Myocyte (in vitro differentiated cells): ENCODE results near the gene SHROOM3. TPM values are rescaled to one million over a fixed set of nuclear protein-coding genes. Genes with fewer than 3 reads are reported as not detected.
A peak's percentile ranks its signal among the peaks of the same experiment; 100 is the strongest.
"Not testable (repeated sequence)": the region's sequence is repeated elsewhere in the genome, so short reads cannot be mapped to it uniquely, and the experiment has no call there.

Experiments
- DNase-seq: peaks from one replicate; pipeline ENCODE4 v3.0.0-alpha.2; 2012; ENCODE audit warnings: low read depth
- total RNA-seq: library from RNA; depleted of rRNA; stranded (reverse); fragments of >200 nt; gene quantifications from 2 replicates; pipeline ENCODE4 v1.2.3, GENCODE V29; 2014

The SHROOM3 gene
- total RNA-seq, 1 donor from 2014 or later, result 3.5 TPM

- no peak for DNase-seq
Observed at GRCh38 chr4:76716658-76717057, 281.6 kb downstream of the SHROOM3 start.

GRCh38 chr4:76717431-76717830 is 282.4 kb downstream of the SHROOM3 start:
- no peak for DNase-seq

- no peak for DNase-seq
Observed at GRCh38 chr4:76718021-76718420, 283.0 kb downstream of the SHROOM3 start.

GRCh38 chr4:76718831-76719230 is 283.8 kb downstream of the SHROOM3 start:
- no peak for DNase-seq

- DNase-seq, result no peak
Observed at GRCh38 chr4:76720121-76720520, 285.1 kb downstream of the SHROOM3 start.

GRCh38 chr4:76722146-76722545 is 287.1 kb downstream of the SHROOM3 start:
- DNase-seq, result not testable (repeated sequence)

- no peak for DNase-seq
Observed at GRCh38 chr4:76722838-76723237, 287.8 kb downstream of the SHROOM3 start.

GRCh38 chr4:76723373-76723772 is 288.3 kb downstream of the SHROOM3 start:
- DNase-seq, result peak; percentile 38

- peak; percentile 71 for DNase-seq
Observed at GRCh38 chr4:76723924-76724323, 288.9 kb downstream of the SHROOM3 start.

- DNase-seq, result no peak
Observed at GRCh38 chr4:76725039-76725438, 290.0 kb downstream of the SHROOM3 start.

GRCh38 chr4:76726176-76726575 is 291.1 kb downstream of the SHROOM3 start:
- no peak for DNase-seq

- no peak for DNase-seq
Observed at GRCh38 chr4:76726631-76727030, 291.6 kb downstream of the SHROOM3 start.

GRCh38 chr4:76727934-76728333 is 292.9 kb downstream of the SHROOM3 start:
- DNase-seq, result not testable (repeated sequence)

- DNase-seq, result no peak
Observed at GRCh38 chr4:76729460-76729859, 294.4 kb downstream of the SHROOM3 start.

- no peak for DNase-seq
Observed at GRCh38 chr4:76729980-76730379, 295.0 kb downstream of the SHROOM3 start.

GRCh38 chr4:76732246-76732645 is 297.2 kb downstream of the SHROOM3 start:
- DNase-seq, result no peak

GRCh38 chr4:76733068-76733771 is 298.2 kb downstream of the SHROOM3 start:
- no peak for DNase-seq

- DNase-seq, result no peak
Observed at GRCh38 chr4:76736414-76736813, 301.4 kb downstream of the SHROOM3 start.

- DNase-seq, result no peak
Observed at GRCh38 chr4:76737180-76737579, 302.2 kb downstream of the SHROOM3 start.

- no peak for DNase-seq
Observed at GRCh38 chr4:76737771-76738085, 302.7 kb downstream of the SHROOM3 start.

GRCh38 chr4:76738086-76738931 is 303.3 kb downstream of the SHROOM3 start:
- peak; percentile 51 for DNase-seq

GRCh38 chr4:76740192-76740591 is 305.2 kb downstream of the SHROOM3 start:
- DNase-seq, result no peak
